Effector memory CD4-positive, alpha-beta T cell (primary cell): ENCODE results near the gene BIK.

Experiments
- DNase-seq, 3 donors: peaks; one replicate each; pipeline ENCODE4 v3.0.0-alpha.2; 2020
- H3K27ac ChIP-seq: 2 replicates; pipeline ENCODE4 v1.7.0; 2013; ENCODE audit warnings: mild to moderate bottlenecking, low read length, moderate library complexity; ENCODE audit not compliant: insufficient read depth, poor library complexity, severe bottlenecking
- H3K27me3 ChIP-seq: replicated peaks from 2 replicates; pipeline ENCODE4 v1.7.0; 2013; ENCODE audit warnings: mild to moderate bottlenecking, low read length; ENCODE audit not compliant: insufficient read depth, control insufficient read depth, poor library complexity, severe bottlenecking
- H3K36me3 ChIP-seq: 2 replicates; pipeline ENCODE4 v1.7.0; 2013; ENCODE audit warnings: mild to moderate bottlenecking, low read length, moderate library complexity; ENCODE audit not compliant: control insufficient read depth, insufficient read depth
- H3K4me1 ChIP-seq: 2 replicates; pipeline ENCODE4 v1.7.0; 2013; ENCODE audit warnings: low read length, mild to moderate bottlenecking; ENCODE audit not compliant: control insufficient read depth, insufficient read depth, poor library complexity, severe bottlenecking
- H3K4me3 ChIP-seq: 2 replicates; pipeline ENCODE4 v1.7.0; 2013; ENCODE audit warnings: low read length, low read depth, mild to moderate bottlenecking; ENCODE audit not compliant: insufficient read depth, poor library complexity, severe bottlenecking
- H3K9me3 ChIP-seq: 2 replicates; pipeline ENCODE4 v1.7.0; 2013; ENCODE audit warnings: mild to moderate bottlenecking, low read length, moderate library complexity; ENCODE audit not compliant: control insufficient read depth

Gene BIK

GRCh38 chr22:43118024-43118849, 7.7 kb downstream of the BIK start:
- no peak overlapping the region for H3K4me3 ChIP-seq
- no peaks in the 10 kb centered on the region for H3K36me3 ChIP-seq
- no peak overlapping the region for H3K27ac ChIP-seq
- no peaks in the 10 kb centered on the region for H3K9me3 ChIP-seq
- no peak for DNase-seq
- no peaks in the 10 kb centered on the region for H3K27me3 ChIP-seq
- no peaks in the 10 kb centered on the region for H3K4me1 ChIP-seq

DNA sequence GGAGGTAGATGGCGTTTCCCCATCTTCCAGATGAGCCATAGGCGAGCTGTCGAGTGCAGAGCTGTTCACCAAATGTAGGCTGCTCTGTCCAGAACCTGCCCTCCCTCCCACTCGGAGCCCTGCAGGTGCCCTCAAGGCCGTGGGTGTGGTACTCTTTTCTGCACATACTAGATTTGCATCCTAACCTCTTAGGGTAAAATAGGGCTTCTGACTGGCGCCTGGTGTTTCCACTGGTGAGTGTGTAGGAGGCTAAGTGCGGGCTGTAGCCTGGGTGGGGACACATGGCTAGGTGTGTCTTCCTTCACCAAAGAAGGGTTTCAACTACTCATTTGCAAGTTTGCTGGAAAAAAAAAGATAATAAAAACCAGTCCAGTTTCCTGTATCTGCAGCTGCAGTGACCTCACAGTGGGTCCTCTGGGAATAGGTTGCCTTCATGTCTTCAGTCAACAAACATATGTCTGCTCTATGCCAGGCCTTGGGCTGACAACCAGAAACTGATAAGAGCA, 8.5 kb downstream of the BIK start:
- Histone ChIP-seq H3K4me1 (no peaks in the 10 kb centered on the region), H3K9me3 (no peaks in the 10 kb centered on the region), H3K27ac (no peak overlapping the region), H3K36me3 (no peaks in the 10 kb centered on the region), H3K4me3 (no peak overlapping the region), H3K27me3 (no peaks in the 10 kb centered on the region)
- DNase-seq: no peak

GRCh38 chr22:43126501-43127165, 16.1 kb downstream of the BIK start:
- H3K27me3 ChIP-seq: no peaks in the 10 kb centered on the region
- H3K27ac ChIP-seq: no peak overlapping the region
- no peaks in the 10 kb centered on the region for H3K36me3 ChIP-seq
- H3K4me3 ChIP-seq: no peak overlapping the region
- H3K9me3 ChIP-seq: no peaks in the 10 kb centered on the region
- no peak for DNase-seq
- no peaks in the 10 kb centered on the region for H3K4me1 ChIP-seq

GRCh38 chr22:43127166-43127908, 16.8 kb downstream of the BIK start:
- no peaks in the 10 kb centered on the region for H3K27me3 ChIP-seq
- no peaks in the 10 kb centered on the region for H3K36me3 ChIP-seq
- no peaks in the 10 kb centered on the region for H3K4me1 ChIP-seq
- H3K9me3 ChIP-seq: no peaks in the 10 kb centered on the region
- no peak overlapping the region for H3K27ac ChIP-seq
- no peak overlapping the region for H3K4me3 ChIP-seq
- no peak for DNase-seq

DNA sequence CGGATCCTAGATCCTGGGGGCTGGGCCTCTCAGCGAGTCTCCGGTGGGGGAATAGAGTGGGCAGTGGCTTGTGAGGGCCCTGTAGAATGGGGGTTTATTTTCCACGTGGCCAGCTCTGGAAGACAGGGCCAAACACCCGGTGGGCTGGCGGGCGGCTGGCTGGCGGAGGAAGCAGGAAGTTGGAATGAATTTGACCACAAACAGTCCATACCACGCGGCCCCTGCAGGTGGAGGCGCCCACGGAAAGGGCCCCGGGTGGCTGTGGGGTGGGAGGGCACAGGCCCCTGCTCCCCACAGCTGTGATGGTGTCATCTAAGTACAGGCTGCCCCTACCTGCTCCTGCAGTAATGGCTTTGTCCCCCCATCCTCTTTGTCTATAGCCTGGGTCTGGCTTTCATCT, 17.6 kb downstream of the BIK start:
- no peaks in the 10 kb centered on the region for H3K9me3 ChIP-seq
- H3K27ac ChIP-seq: no peak overlapping the region
- no peak for DNase-seq
- no peaks in the 10 kb centered on the region for H3K36me3 ChIP-seq
- H3K27me3 ChIP-seq: no peaks in the 10 kb centered on the region
- no peak overlapping the region for H3K4me3 ChIP-seq
- no peaks in the 10 kb centered on the region for H3K4me1 ChIP-seq

DNA sequence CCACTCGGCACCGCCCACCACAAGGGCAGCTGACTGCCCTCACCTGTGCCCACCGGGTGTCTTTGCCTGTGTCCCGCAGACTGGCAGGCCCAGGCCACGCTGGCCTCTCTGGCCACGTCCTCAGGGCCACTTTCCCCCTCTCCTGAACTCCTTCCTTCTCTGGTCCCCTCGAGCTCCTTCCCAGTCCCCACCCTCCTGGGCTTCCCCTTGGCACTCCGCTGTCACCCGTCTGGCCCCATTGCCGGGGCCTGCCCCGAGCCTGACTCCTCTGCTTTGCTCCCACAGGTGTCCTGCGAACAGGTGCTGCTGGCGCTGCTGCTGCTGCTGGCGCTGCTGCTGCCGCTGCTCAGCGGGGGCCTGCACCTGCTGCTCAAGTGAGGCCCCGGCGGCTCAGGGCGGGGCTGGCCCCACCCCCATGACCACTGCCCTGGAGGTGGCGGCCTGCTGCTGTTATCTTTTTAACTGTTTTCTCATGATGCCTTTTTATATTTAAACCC, 18.4 kb downstream of the BIK start:
- DNase-seq: no peak
- Histone ChIP-seq H3K4me1 (no peaks in the 10 kb centered on the region), H3K4me3 (no peak overlapping the region), H3K36me3 (no peaks in the 10 kb centered on the region), H3K27me3 (no peaks in the 10 kb centered on the region), H3K27ac (no peak overlapping the region), H3K9me3 (no peaks in the 10 kb centered on the region)

GRCh38 chr22:43129426-43130425, 19.2 kb downstream of the BIK start:
- Histone ChIP-seq H3K36me3 (no peaks in the 10 kb centered on the region), H3K27ac (no peak overlapping the region), H3K9me3 (no peaks in the 10 kb centered on the region), H3K4me3 (no peak overlapping the region), H3K4me1 (no peaks in the 10 kb centered on the region), H3K27me3 (no peaks in the 10 kb centered on the region)
- no peak for DNase-seq

DNA sequence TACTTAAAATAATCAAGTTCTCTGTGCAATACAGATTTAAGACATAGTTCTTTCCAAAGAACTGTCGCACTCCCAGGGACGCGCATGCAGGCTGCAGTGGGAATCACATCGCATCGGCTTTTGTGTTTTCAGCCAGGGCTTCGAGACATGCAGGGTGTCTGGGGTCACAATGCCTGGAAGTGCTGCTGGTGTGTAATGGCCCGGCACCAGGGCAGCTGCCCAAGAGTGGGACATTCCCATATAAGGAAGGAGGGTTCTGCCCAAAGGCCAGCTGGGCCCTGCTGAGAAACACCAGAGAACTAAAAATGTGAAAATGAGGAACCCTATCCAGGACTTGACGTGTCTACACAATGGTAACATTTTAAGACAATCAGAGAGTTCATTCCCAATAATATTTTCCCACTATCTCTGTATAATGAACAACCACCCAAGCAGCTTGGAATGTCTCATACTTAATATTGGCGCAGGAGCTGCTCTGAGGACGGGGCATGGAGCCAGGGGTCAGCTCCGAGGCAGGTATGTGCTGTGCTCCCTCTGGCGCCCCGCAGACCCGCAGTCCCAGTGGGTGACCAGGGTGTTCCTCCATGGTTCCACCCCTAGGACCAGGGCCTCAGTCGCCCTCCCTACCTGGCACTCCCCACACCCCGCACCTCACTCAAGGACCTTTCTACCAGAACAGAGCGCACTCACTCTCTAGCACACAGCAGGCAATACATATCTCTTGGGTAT, 21.4 kb downstream of the BIK start:
- H3K9me3 ChIP-seq: no peaks in the 10 kb centered on the region
- H3K4me3 ChIP-seq: no peak overlapping the region
- DNase-seq: no peak
- peaks cover 14% of the 10 kb centered on the region for H3K36me3 ChIP-seq
- no peaks in the 10 kb centered on the region for H3K27me3 ChIP-seq
- H3K4me1 ChIP-seq: no peaks in the 10 kb centered on the region
- H3K27ac ChIP-seq: no peak overlapping the region

- no peak for DNase-seq
- Histone ChIP-seq H3K4me1 (no peaks in the 10 kb centered on the region), H3K36me3 (peaks cover 18% of the 10 kb centered on the region), H3K9me3 (no peaks in the 10 kb centered on the region), H3K4me3 (no peak overlapping the region), H3K27ac (no peak overlapping the region), H3K27me3 (no peaks in the 10 kb centered on the region)
Observed at GRCh38 chr22:43133401-43133800, 22.9 kb downstream of the BIK start.
